PC-3 (cell line): ENCODE measurements around the gene PPM1L. TPM values are rescaled to one million over a fixed set of nuclear protein-coding genes. Genes with fewer than 3 reads are reported as not detected.
A peak's percentile ranks its signal among the peaks of the same experiment; 100 is the strongest.

ENCODE experiments used
- ATAC-seq: fragments of 200-7000 bp; cut with Tn5 transposase; 2 replicates; pipeline ENCODE4 v1.9.1; 2020; ENCODE audit warnings: mild to moderate bottlenecking, moderate library complexity
- BruUV-seq: library from RNA; stranded (reverse); fragments of 400-500 nt; replicated peaks from 2 replicates; lab custom pipeline; 2021; lab: Mats Ljungman, UMichigan
- CTCF ChIA-PET: fragments of 300-600 bp; sonication (Branson Sonifier 250); formaldehyde crosslinking; loops from one replicate; lab custom pipeline; 2022; ENCODE audit warnings: antibody characterized with exemption; lab: Charles Lee
- POLR2A ChIA-PET: fragments of 300-600 bp; sonication (Branson Sonifier 250); formaldehyde crosslinking; loops from one replicate; lab custom pipeline; 2022; ENCODE audit warnings: antibody characterized with exemption; ENCODE audit not compliant: unreplicated experiment; lab: Charles Lee
- DNase-seq: peaks from one replicate; pipeline ENCODE4 v3.0.0-alpha.2; 2015
- H2AFZ ChIP-seq: fragments of 300-600 bp; sonication (generic); 2 replicates; pipeline ENCODE4 v1.6.0; 2016; ENCODE audit warnings: antibody characterized with exemption, low read length
- H3F3A ChIP-seq: fragments of 300-600 bp; sonication (generic); one replicate; pipeline ENCODE4 v1.6.0; 2017; ENCODE audit warnings: antibody characterized with exemption, low read length, control low read depth, mild to moderate bottlenecking; ENCODE audit not compliant: unreplicated experiment
- H3K27ac ChIP-seq: fragments of 300-600 bp; sonication (generic); 2 replicates; pipeline ENCODE4 v1.5.1; 2016; ENCODE audit warnings: mild to moderate bottlenecking, low read length
- H3K27me3 ChIP-seq: fragments of 300-600 bp; sonication (generic); 2 replicates; pipeline ENCODE4 v1.6.1; 2016; ENCODE audit warnings: low read length, mixed read lengths
- H3K36me3 ChIP-seq: fragments of 300-600 bp; sonication (generic); 2 replicates; pipeline ENCODE4 v1.6.1; 2016; ENCODE audit warnings: low read depth, mixed run types, low read length, mixed read lengths
- H3K4me1 ChIP-seq: fragments of 300-600 bp; sonication (generic); 2 replicates; pipeline ENCODE4 v1.5.1; 2016; ENCODE audit warnings: low read length; ENCODE audit not compliant: insufficient read depth
- H3K4me2 ChIP-seq: fragments of 300-600 bp; sonication (generic); 2 replicates; pipeline ENCODE4 v1.6.0; 2016; ENCODE audit warnings: low read length
- H3K4me3 ChIP-seq: fragments of 300-600 bp; sonication (generic); 2 replicates; pipeline ENCODE4 v1.5.1; 2016; ENCODE audit warnings: mild to moderate bottlenecking, low read length, mixed read lengths
- H3K79me2 ChIP-seq: fragments of 300-600 bp; sonication (generic); 2 replicates; pipeline ENCODE4 v1.6.1; 2017; ENCODE audit warnings: low read length, mixed read lengths
- H3K9ac ChIP-seq: fragments of 300-600 bp; sonication (generic); 2 replicates; pipeline ENCODE4 v1.6.0; 2016; ENCODE audit warnings: mild to moderate bottlenecking, low read length
- H3K9me2 ChIP-seq: fragments of 300-600 bp; sonication (generic); replicated peaks from 2 replicates; pipeline ENCODE4 v1.6.1; 2016; ENCODE audit warnings: mixed run types, low read length, mixed read lengths
- H3K9me3 ChIP-seq: fragments of 300-600 bp; sonication (generic); 2 replicates; pipeline ENCODE4 v1.6.1; 2016; ENCODE audit warnings: low read length, mixed read lengths
- H4K20me1 ChIP-seq: fragments of 300-600 bp; sonication (generic); 2 replicates; pipeline ENCODE4 v1.6.1; 2016; ENCODE audit warnings: low read length, mixed read lengths
- CTCF ChIP-seq: fragments of 300-600 bp; sonication (generic); conservative IDR thresholded peaks from 2 replicates; pipeline ENCODE4 v1.5.1; 2017; ENCODE audit warnings: antibody characterized with exemption, low read depth, mild to moderate bottlenecking, low read length
- EZH2 ChIP-seq: fragments of 300-600 bp; sonication (generic); IDR thresholded peaks from one replicate; pipeline ENCODE4 v1.6.1; 2017; ENCODE audit warnings: antibody characterized with exemption, mild to moderate bottlenecking, low read length; ENCODE audit not compliant: unreplicated experiment
- EZH2phosphoT487 ChIP-seq: fragments of 300-600 bp; sonication (generic); IDR thresholded peaks from 2 replicates; pipeline ENCODE4 v1.6.1; 2018; ENCODE audit warnings: mild to moderate bottlenecking, antibody characterized with exemption, low read length, borderline replicate concordance
- intact Hi-C: fragments of 100-400 bp; cut with micrococcal nuclease; formaldehyde crosslinking; loops from 2 replicates; pipeline ENCODE4 v1.9.0; 2023
- total RNA-seq: library from RNA; depleted of rRNA; stranded (reverse); fragments of >200 nt; gene quantifications from 2 replicates; pipeline ENCODE4 v1.2.3, GENCODE V29; 2014

The PPM1L gene
- total RNA-seq, 1 experiment from 2014 or later: 7.0 TPM

DNA sequence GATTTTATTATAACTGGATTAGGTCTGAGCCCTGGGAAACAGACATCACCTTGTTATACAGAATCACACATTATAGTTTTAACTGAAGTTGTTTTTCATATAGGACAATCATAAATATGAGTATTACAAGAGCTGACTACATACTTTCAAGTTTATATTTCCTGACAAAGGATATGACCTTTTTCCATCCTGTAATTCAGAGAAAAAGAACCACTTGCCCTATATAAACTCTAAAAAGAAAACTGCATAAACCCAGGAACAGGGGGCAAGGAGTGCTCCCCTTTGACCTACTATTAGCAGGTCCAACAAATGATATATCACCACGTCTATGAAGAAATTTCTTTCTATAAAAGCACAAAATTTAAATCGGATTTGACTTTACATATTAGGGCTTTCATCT lies 328.2 kb downstream of the PPM1L start:
- no peak overlapping the region for H3K4me2 ChIP-seq
- ATAC-seq (peak; percentile 52), DNase-seq (no peak)
- 0 out of 2 replicates have a peak overlapping the region, but pooled peaks have one; percentile 9 for H3K27ac ChIP-seq
- no peaks in the 10 kb centered on the region for H3F3A ChIP-seq
- intact Hi-C loops: no loop called here
- H3K27me3 ChIP-seq: no peaks in the 10 kb centered on the region
- H3K79me2 ChIP-seq: no peaks in the 10 kb centered on the region
- no peak overlapping the region for H2AFZ ChIP-seq
- no peaks in the 10 kb centered on the region for H4K20me1 ChIP-seq
- H3K36me3 ChIP-seq: peaks cover 66% of the 10 kb centered on the region
- ChIA-PET POLR2A (no interaction called here), CTCF (interaction anchor here (1.4 kb wide), 1 partner anchor 14 kb away, joined by 3 read pairs; no protein-coding TSS in a partner anchor)
- BruUV-seq: no TSS peak
- H3K9me3 ChIP-seq: no peaks in the 10 kb centered on the region
- H3K9ac ChIP-seq: no peak overlapping the region
- H3K9me2 ChIP-seq: no peaks in the 10 kb centered on the region
- TF ChIP-seq CTCF (no peak), EZH2 (no peak), EZH2phosphoT487 (no peak)
- peaks cover 10% of the 10 kb centered on the region; the same call in 1 of the 2 replicates for H3K4me1 ChIP-seq
- H3K4me3 ChIP-seq: no peak overlapping the region

GRCh38 chr3:161093895-161094294 lies 337.9 kb downstream of the PPM1L start:
- no TSS peak for BruUV-seq
- ChIA-PET POLR2A (no interaction called here), CTCF (interaction anchor here (0.6 kb wide), 1 partner anchor 109 kb away, joined by 3 read pairs; no protein-coding TSS in a partner anchor)
- peaks cover 36% of the 10 kb centered on the region for H3K36me3 ChIP-seq
- H3K9ac ChIP-seq: no peak overlapping the region
- no peaks in the 10 kb centered on the region for H3K27me3 ChIP-seq
- intact Hi-C loops: loop anchor here (10.0 kb wide), 1 partner anchor 389 kb away; no protein-coding TSS in a partner anchor
- H3K4me2 ChIP-seq: no peak overlapping the region
- no peak overlapping the region for H2AFZ ChIP-seq
- no peak for TF ChIP-seq CTCF
- TF ChIP-seq EZH2: no peak
- no peak for TF ChIP-seq EZH2phosphoT487
- no peaks in the 10 kb centered on the region for H3K9me3 ChIP-seq
- ATAC-seq (no peak), DNase-seq (no peak)
- H4K20me1 ChIP-seq: no peaks in the 10 kb centered on the region
- H3K9me2 ChIP-seq: no peaks in the 10 kb centered on the region
- no peaks in the 10 kb centered on the region for H3K4me1 ChIP-seq
- H3K4me3 ChIP-seq: no peak overlapping the region
- no peaks in the 10 kb centered on the region; the same call in 1 of the 2 replicates for H3K79me2 ChIP-seq
- no peaks in the 10 kb centered on the region for H3F3A ChIP-seq
- no peak overlapping the region for H3K27ac ChIP-seq

GRCh38 chr3:161096771-161097367 lies 340.8 kb downstream of the PPM1L start:
- no TSS peak for BruUV-seq
- DNase-seq: peak; percentile 72

More at GRCh38 chr3:161096771-161097367, 340.8 kb downstream of the PPM1L start:
- H3K9me2 ChIP-seq: no peaks in the 10 kb centered on the region
- CTCF ChIA-PET: interaction anchor here (0.5 to 1.2 kb wide), 5 partner anchors 27 to 327 kb away, joined by 3 to 5 read pairs (median 4); no protein-coding TSS in a partner anchor
- TF ChIP-seq EZH2: no peak
- TF ChIP-seq EZH2phosphoT487: no peak
- TF ChIP-seq CTCF: peak; percentile 93
- POLR2A ChIA-PET: interaction anchor here (0.5 kb wide), 1 partner anchor 131 kb away, joined by 3 read pairs; no protein-coding TSS in a partner anchor
- H3K4me3 ChIP-seq: no peak overlapping the region
- peaks cover 44% of the 10 kb centered on the region for H3K36me3 ChIP-seq
- no peak overlapping the region for H3K9ac ChIP-seq
- H3F3A ChIP-seq: no peaks in the 10 kb centered on the region
- H3K27me3 ChIP-seq: no peaks in the 10 kb centered on the region
- H3K79me2 ChIP-seq: peaks cover 11% of the 10 kb centered on the region; the same call in 1 of the 2 replicates
- no peak overlapping the region for H3K27ac ChIP-seq
- intact Hi-C loops: loop anchor here (1.0 to 10.0 kb wide), 7 partner anchors 74 to 392 kb away; partner anchors contain the start of gene NMD3
- peak; percentile 77 for ATAC-seq
- no peaks in the 10 kb centered on the region for H4K20me1 ChIP-seq
- no peaks in the 10 kb centered on the region for H3K9me3 ChIP-seq
- H2AFZ ChIP-seq: no peak overlapping the region
- H3K4me2 ChIP-seq: no peak overlapping the region
- H3K4me1 ChIP-seq: 0 out of 2 replicates have a peak, but pooled peaks cover 11% of the 10 kb centered on the region
